Tibial nerve (tissue), 4 donors: ENCODE measurements around the gene KLHL11. TPM values are rescaled to one million over a fixed set of nuclear protein-coding genes. Genes with fewer than 3 reads are reported as not detected.
"Not testable (repeated sequence)": the region's sequence is repeated elsewhere in the genome, so short reads cannot be mapped to it uniquely, and the experiment has no call there.

Experiments
- DNase-seq, 2 donors: peaks; one replicate each; pipeline ENCODE4 v3.0.0-alpha.2; 2019; ENCODE audit warnings: low spot score in 2 of 2
- H3K27ac ChIP-seq, 4 donors: fragments of 200-600 bp; sonication (generic) in 3 of 4; one replicate each; pipeline ENCODE4 v1.5.1; 2017 to 2019; ENCODE audit warnings: mild to moderate bottlenecking in 1 of 4
- H3K27me3 ChIP-seq, 2 donors: fragments of 200-600 bp; sonication (generic) in 1 of 2; one replicate each; pipeline versions ENCODE4 v1.5.1 to v1.6.0; 2017 to 2019
- H3K36me3 ChIP-seq, 3 donors: fragments of 200-600 bp; sonication (generic); one replicate each; pipeline ENCODE4 v1.5.1; 2018 to 2019
- H3K4me1 ChIP-seq, 4 donors: fragments of 200-600 bp; sonication (generic) in 3 of 4; one replicate each; pipeline ENCODE4 v1.5.1; 2017 to 2019
- H3K4me3 ChIP-seq, 4 donors: fragments of 200-600 bp; sonication (generic) in 3 of 4; one replicate each; pipeline ENCODE4 v1.5.1; 2017 to 2019; ENCODE audit warnings: mild to moderate bottlenecking in 1 of 4, moderate library complexity in 1 of 4
- H3K9me3 ChIP-seq, 4 donors: fragments of 200-600 bp; sonication (generic) in 3 of 4; one replicate each; pipeline ENCODE4 v1.5.1; 2017 to 2019
- EP300 ChIP-seq, 2 donors: sonication (generic); formaldehyde crosslinking; IDR thresholded peaks; one replicate each; pipeline ENCODE4 v1.6.1; 2017; ENCODE audit warnings: antibody characterized with exemption in 2 of 2, mild to moderate bottlenecking in 1 of 2
- POLR2A ChIP-seq, 2 donors: fragments of 450-650 bp; IDR thresholded peaks; one replicate each; pipeline ENCODE4 v1.6.1; 2017; ENCODE audit warnings: antibody characterized with exemption in 2 of 2, mild to moderate bottlenecking in 2 of 2, moderate library complexity in 2 of 2
- WGBS, 2 donors: methylation state at CpG; one replicate each; pipeline ENCODE4 v1.1.5; 2018; 5-methylcytosine and 5-hydroxymethylcytosine counted together
- total RNA-seq, 4 donors: library from RNA; depleted of rRNA; stranded (reverse); fragments of >200 nt; gene quantifications; one replicate each; pipeline ENCODE4 v1.1.0, GENCODE V29; 2016
- TF ChIP-seq, protein P1 (sequence below), 5 experiments: fragments of 200-600 bp in 3 of 5; fragments of 450-650 bp in 2 of 5; sonication (generic) in 3 of 5; IDR thresholded peaks; one replicate each; pipeline ENCODE4 v1.5.1; 2016 to 2019; ENCODE audit warnings: antibody characterized with exemption in 5 of 5, mild to moderate bottlenecking in 3 of 5, moderate library complexity in 2 of 5

Gene KLHL11
- total RNA-seq, 4 donors from 2014 or later: 27.3 to 42.2 (median 32.7) TPM

DNA sequence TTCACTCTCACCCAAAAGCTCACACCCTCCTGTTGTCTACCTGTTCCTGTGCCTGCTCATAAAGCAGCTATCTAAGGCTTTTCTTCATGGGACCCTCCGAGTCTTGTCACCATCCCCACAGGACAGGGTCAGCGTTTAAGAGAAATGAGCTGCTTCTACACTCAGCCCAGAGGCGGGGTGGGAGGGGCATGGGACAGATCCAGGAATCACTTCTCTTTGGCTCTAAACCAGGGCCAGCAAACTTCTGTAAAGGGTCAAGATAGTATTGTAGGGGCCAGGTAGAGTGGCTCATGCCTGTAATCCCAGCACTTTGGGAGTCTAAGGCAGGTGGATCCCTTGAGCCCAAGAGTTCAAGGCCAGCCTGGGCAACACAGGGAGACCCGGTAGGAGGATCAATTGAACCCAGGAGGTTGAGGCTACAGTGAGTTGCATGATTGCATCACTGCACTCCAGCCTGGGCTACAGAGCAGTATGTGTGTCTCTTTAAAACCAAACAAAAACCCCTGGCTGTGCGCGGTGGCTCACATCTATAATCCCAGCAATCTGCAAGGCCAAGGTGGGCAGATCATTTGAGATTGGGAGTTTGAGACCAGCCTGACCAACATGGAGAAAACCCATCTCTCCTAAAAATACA, 23.2 kb upstream of the KLHL11 start:
- H3K4me3 ChIP-seq: no peak overlapping the region
- H3K9me3 ChIP-seq: no peaks in the 10 kb centered on the region
- peaks cover 4 to 97% (median 53%) of the 10 kb centered on the region in 3 donors for H3K36me3 ChIP-seq
- TF ChIP-seq, protein P1, sequence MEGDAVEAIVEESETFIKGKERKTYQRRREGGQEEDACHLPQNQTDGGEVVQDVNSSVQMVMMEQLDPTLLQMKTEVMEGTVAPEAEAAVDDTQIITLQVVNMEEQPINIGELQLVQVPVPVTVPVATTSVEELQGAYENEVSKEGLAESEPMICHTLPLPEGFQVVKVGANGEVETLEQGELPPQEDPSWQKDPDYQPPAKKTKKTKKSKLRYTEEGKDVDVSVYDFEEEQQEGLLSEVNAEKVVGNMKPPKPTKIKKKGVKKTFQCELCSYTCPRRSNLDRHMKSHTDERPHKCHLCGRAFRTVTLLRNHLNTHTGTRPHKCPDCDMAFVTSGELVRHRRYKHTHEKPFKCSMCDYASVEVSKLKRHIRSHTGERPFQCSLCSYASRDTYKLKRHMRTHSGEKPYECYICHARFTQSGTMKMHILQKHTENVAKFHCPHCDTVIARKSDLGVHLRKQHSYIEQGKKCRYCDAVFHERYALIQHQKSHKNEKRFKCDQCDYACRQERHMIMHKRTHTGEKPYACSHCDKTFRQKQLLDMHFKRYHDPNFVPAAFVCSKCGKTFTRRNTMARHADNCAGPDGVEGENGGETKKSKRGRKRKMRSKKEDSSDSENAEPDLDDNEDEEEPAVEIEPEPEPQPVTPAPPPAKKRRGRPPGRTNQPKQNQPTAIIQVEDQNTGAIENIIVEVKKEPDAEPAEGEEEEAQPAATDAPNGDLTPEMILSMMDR (IDR thresholded peaks at IDR 0.05): no peak
- TF ChIP-seq EP300 (IDR thresholded peaks at IDR 0.05) (no peak), POLR2A (IDR thresholded peaks at IDR 0.05) (no peak)
- no peaks in the 10 kb centered on the region for H3K4me1 ChIP-seq
- no peak overlapping the region for H3K27ac ChIP-seq
- no peaks in the 10 kb centered on the region for H3K27me3 ChIP-seq
- DNase-seq: no peak
- WGBS, 2 donors: 77 to 90% methylated on average over 6 of the region's 6 CpGs

DNA sequence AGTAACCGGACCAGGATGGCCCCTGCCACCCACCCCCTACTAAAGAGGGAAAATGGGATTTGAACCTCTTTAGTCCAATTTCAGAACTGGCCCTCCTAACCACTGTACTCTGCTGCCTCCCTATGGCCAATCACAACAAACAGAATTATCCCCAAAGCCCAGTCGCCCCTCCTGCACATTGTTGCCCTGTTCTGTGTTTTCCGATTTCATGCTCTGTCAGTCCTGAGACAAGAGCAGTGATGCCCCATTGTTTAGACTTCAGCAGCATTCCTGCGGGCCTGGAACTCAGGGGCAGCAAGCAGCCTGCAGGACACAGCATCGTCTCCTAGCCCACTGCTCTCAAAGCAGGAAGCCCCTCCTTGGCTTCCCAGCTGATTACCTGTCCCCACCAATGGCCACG, 20.5 kb upstream of the KLHL11 start:
- peaks cover 0 to 94% (median 39%) of the 10 kb centered on the region in 3 donors for H3K36me3 ChIP-seq
- no peak overlapping the region for H3K27ac ChIP-seq
- H3K4me1 ChIP-seq: no peaks in the 10 kb centered on the region
- no peaks in the 10 kb centered on the region for H3K27me3 ChIP-seq
- TF ChIP-seq EP300 (IDR thresholded peaks at IDR 0.05) (no peak), POLR2A (IDR thresholded peaks at IDR 0.05) (no peak)
- H3K9me3 ChIP-seq: no peaks in the 10 kb centered on the region
- 71 to 81% methylated on average over 6 of the region's 6 CpGs for WGBS, 2 donors
- no peak overlapping the region for H3K4me3 ChIP-seq
- no peak for DNase-seq

DNA sequence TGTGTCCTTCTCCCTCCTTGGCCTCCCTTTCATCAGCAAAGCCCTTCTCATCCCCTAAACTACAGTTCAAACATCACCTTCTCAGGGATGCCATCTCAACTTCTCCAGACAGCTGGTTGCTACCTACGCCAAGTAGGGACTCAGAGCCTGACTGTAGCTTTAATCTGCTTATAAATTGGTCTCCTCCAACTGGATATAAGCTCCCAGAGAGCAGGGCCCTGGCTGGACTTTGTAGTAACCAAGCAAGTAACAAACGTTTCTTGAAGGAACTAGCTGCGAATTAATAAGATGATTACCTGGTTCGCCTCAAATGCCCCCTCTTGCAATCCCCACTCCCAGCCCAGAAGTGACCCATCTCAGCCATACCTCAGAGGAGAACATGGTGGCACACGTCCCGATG, 17.5 kb upstream of the KLHL11 start:
- TF ChIP-seq POLR2A (IDR thresholded peaks at IDR 0.05) (no peak), EP300 (IDR thresholded peaks at IDR 0.05) (no peak)
- TF ChIP-seq, protein P1 (IDR thresholded peaks at IDR 0.05): no peak
- Histone ChIP-seq H3K27me3 (no peaks in the 10 kb centered on the region), H3K4me3 (no peak overlapping the region), H3K27ac (no peak overlapping the region), H3K36me3 (peaks cover 0 to 94% (median 40%) of the 10 kb centered on the region in 3 donors), H3K9me3 (no peaks in the 10 kb centered on the region), H3K4me1 (no peaks in the 10 kb centered on the region)
- DNase-seq: no peak
- WGBS, 2 donors: 83 to 87% methylated on average over 6 of the region's 6 CpGs

DNA sequence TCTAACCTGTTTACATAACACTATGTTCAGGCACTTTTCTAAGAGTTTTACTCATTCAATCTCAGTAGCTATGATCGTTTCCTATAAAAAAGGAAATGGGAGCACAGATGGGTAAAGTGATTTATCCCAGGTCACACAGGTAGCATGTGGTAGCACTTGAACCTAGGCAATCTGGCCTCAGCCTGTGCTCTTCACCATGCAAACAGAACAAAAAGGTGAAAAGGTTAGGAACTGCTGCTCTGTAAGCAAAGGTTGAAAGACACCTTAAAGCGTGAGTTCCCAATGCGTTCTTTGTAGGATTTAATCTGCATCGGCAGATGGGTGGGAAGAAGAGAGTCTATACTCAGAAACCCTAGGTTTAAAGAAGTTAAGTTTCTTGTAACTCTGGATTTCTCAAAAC, 14.9 kb upstream of the KLHL11 start:
- no peak overlapping the region for H3K4me3 ChIP-seq
- TF ChIP-seq EP300 (IDR thresholded peaks at IDR 0.05) (no peak), POLR2A (IDR thresholded peaks at IDR 0.05) (no peak)
- TF ChIP-seq, protein P1 (IDR thresholded peaks at IDR 0.05): no peak
- DNase-seq: no peak
- H3K4me1 ChIP-seq: no peaks in the 10 kb centered on the region
- no peaks in the 10 kb centered on the region for H3K9me3 ChIP-seq
- WGBS, 2 donors: 87 to 91% methylated on average over 4 of the region's 4 CpGs
- peaks cover 0 to 86% (median 23%) of the 10 kb centered on the region in 3 donors for H3K36me3 ChIP-seq
- no peaks in the 10 kb centered on the region for H3K27me3 ChIP-seq
- H3K27ac ChIP-seq: no peak overlapping the region

DNA sequence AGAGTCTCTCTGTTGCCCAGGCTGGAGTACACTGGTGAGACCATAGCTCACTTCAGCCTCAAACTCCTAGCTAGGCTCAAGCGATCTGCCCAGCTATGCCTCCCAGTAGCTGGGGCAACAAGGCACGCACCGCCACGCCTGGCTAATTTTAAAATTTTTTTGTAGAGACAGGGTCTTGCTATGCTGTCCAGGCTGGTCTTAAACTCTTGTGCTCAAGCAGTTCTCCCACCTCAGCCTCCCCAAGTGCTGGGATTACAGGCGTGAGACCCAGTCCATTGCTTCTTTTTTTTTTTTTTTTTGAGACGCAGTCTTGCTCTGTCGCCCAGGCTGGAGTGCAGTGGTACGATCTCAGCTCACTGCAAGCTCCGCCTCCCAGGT, 9.1 kb upstream of the KLHL11 start:
- H3K36me3 ChIP-seq: peaks cover 0 to 92% (median 46%) of the 10 kb centered on the region in 3 donors
- not testable (repeated sequence) for H3K4me1 ChIP-seq, H3K27ac ChIP-seq, H3K27me3 ChIP-seq, H3K4me3 ChIP-seq, DNase-seq, H3K9me3 ChIP-seq
- 95 to 98% methylated on average over 9 of the region's 9 CpGs for WGBS, 2 donors

DNA sequence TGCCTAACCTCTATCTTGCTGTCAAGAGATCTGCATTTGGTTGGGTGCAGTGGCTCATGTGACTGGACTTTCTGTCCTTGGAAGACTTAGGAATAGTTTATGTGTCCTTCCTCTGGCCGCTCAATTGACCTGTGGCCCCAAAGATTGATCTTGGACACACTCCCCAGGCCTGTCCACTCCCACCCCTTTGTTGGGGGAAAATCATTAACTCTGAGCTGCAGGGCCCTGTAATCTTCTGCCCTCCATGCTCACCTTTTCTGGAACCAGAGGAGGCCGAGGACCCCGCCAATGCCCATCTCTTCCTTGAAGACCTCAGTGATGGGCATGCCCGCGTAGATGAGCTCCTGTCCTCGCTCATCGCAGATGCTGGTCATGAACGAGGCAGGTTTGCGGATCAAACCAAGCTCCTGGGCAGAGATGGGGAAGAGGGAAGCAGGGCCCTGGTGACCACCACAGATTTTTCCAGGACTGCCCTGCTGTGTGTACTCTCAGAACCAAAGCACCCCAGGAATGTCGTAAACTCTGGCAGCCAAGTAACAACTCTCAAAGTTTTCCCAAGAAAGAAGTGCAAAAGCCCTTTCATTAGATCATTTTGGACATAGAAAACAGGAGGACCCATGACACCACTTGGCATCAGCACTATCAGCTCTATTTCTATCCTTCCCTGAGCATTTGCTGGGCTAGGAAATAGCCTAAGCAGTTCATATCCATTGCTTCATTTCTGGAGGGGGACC, 8.5 kb upstream of the KLHL11 start:
- no peak for DNase-seq
- WGBS, 2 donors: 92 to 95% methylated on average over 10 of the region's 10 CpGs
- H3K36me3 ChIP-seq: peaks cover 0 to 92% (median 41%) of the 10 kb centered on the region in 3 donors

More for the DNA sequence above, 8.5 kb upstream of the KLHL11 start:
- Histone ChIP-seq H3K27ac (no peak overlapping the region), H3K4me1 (no peaks in the 10 kb centered on the region), H3K9me3 (no peaks in the 10 kb centered on the region), H3K27me3 (no peaks in the 10 kb centered on the region), H3K4me3 (no peak overlapping the region)
- TF ChIP-seq, protein P1 (IDR thresholded peaks at IDR 0.05): no peak
- no peak for TF ChIP-seq EP300 (IDR thresholded peaks at IDR 0.05)
- TF ChIP-seq POLR2A (IDR thresholded peaks at IDR 0.05): no peak
